Mucosa of stomach (tissue), 1 donor: Measurements from ENCODE around the gene FASN.
A peak's percentile ranks its signal among the peaks of the same experiment; 100 is the strongest.
"Not testable (repeated sequence)": the region's sequence is repeated elsewhere in the genome, so short reads cannot be mapped to it uniquely, and the experiment has no call there.

Experiments
- H3K27me3 ChIP-seq: one replicate; pipeline ENCODE4 v1.7.0; 2013; ENCODE audit warnings: mild to moderate bottlenecking, low read length; ENCODE audit not compliant: control insufficient read depth, insufficient read depth
- H3K36me3 ChIP-seq: one replicate; pipeline ENCODE4 v1.7.0; 2013; ENCODE audit warnings: low read length; ENCODE audit not compliant: control insufficient read depth, insufficient read depth
- H3K4me1 ChIP-seq: one replicate; pipeline ENCODE4 v1.7.0; 2013; ENCODE audit warnings: mild to moderate bottlenecking, low read length; ENCODE audit not compliant: control insufficient read depth, insufficient read depth
- H3K4me3 ChIP-seq: one replicate; pipeline ENCODE4 v1.7.0; 2013; ENCODE audit warnings: low read length
- H3K9ac ChIP-seq: one replicate; pipeline ENCODE4 v1.7.0; 2013; ENCODE audit warnings: mild to moderate bottlenecking, low read length, moderate library complexity
- H3K9me3 ChIP-seq: one replicate; pipeline ENCODE4 v1.7.0; 2013; ENCODE audit warnings: mild to moderate bottlenecking, low read length, moderate library complexity; ENCODE audit not compliant: control insufficient read depth
- donor health status: Pancreatic carcinoma.

The FASN gene

DNA sequence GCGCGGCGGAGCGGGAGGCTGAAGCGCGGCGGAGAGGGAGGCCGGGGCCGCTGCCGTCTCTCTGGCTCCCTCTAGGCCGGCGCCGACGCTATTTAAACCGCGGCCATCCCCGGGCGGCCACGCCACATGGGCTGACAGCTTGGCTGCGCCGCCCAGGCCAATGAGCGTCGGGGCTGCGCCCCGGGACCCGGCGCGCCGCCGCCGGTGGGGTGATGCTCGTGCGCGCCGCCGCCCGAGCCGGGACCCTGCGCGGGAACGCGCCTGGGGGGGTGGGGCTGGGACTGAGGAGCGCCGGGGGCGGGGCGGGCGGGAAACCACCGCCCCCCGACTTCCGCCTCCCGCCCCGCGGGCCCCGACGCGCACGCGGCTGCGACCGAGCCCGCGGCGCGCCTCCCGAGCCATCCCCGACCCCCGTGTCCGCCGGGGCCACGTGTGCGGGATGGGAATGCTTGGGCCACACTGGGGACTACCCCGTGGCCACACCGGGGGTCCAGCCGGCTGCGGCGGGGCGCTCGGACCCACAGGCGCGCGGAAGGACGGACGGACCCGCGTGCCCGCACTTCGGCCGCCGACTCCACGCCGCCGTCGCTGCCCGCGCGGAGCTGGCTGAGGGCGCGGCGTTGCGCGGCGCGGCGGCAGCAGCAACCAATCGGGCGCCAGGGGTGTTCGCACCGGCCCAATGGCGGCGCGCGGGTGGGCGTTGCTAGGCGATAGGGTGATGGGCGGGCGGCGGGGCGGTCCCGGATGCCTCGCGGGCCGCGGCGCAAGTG, at the start of gene FASN:
TSS of gene FASN (minus strand) at position 68 of the 770 bp plus-strand sequence. CDS start 1,791 bp downstream, outside the sequence.
- no peaks in the 10 kb centered on the region for H3K9me3 ChIP-seq
- H3K4me3 ChIP-seq: peak within 1 kb of the TSS; percentile 18
- H3K36me3 ChIP-seq: peaks cover under 1% of the 10 kb centered on the region
- H3K27me3 ChIP-seq: no peaks in the 10 kb centered on the region
- peak within 1 kb of the TSS; percentile 74 for H3K9ac ChIP-seq
- H3K4me1 ChIP-seq: peaks cover 50% of the 10 kb centered on the region

GRCh38 chr17:82146663-82147654, 48.9 kb upstream of the FASN start:
- no peaks in the 10 kb centered on the region for H3K27me3 ChIP-seq
- H3K4me1 ChIP-seq: peaks cover 3% of the 10 kb centered on the region
- H3K9me3 ChIP-seq: no peaks in the 10 kb centered on the region
- H3K4me3 ChIP-seq: no peak overlapping the region
- H3K9ac ChIP-seq: no peak overlapping the region
- no peaks in the 10 kb centered on the region for H3K36me3 ChIP-seq

GRCh38 chr17:82145550-82146155, 47.6 kb upstream of the FASN start:
- Histone ChIP-seq H3K9me3 (no peaks in the 10 kb centered on the region), H3K4me3 (no peak overlapping the region), H3K4me1 (no peaks in the 10 kb centered on the region), H3K27me3 (no peaks in the 10 kb centered on the region), H3K9ac (no peak overlapping the region), H3K36me3 (no peaks in the 10 kb centered on the region)

DNA sequence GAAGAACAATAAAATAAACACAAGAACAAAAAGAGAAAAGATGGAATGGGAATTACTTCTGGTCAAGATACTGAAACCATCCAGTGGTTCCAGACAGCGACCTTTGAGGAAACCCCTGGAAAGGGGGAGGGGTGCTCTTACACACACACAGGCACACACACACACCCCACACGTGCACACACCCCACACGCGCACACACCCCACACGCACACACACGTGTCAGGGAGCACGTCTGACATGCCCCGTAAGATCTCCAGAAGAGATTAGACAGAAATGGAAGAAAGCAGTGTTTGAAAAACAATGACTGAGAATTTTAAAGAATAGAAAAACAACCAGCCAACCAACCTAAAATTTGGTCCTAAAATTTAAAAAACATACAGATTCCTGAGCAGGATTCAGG, 45.3 kb upstream of the FASN start:
- Histone ChIP-seq H3K4me3 (no peak overlapping the region), H3K36me3 (no peaks in the 10 kb centered on the region), H3K27me3 (no peaks in the 10 kb centered on the region), H3K9ac (no peak overlapping the region), H3K4me1 (no peaks in the 10 kb centered on the region), H3K9me3 (no peaks in the 10 kb centered on the region)

DNA sequence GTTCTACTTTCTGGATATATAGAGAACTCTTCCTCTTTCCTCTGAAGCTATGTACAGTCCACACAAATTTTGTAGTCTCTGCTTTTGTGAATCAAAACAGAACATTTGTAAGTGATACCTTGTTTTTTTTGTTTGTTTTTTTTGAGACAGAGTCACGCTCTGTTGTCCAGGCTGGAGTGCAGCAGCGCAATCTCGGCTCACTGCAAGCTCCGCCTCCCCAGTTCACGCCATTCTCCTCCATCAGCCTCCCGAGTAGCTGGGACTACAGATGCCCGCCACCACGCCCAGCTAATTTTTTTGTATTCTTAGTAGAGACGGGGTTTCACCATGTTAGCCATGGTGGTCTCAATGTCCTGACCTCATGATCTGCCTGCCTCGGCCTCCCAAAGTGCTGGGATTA, 41.9 kb upstream of the FASN start:
- H3K36me3 ChIP-seq, H3K9ac ChIP-seq, H3K9me3 ChIP-seq, H3K4me3 ChIP-seq, H3K4me1 ChIP-seq, H3K27me3 ChIP-seq: not testable (repeated sequence)

GRCh38 chr17:82138511-82138992, 40.5 kb upstream of the FASN start:
- Histone ChIP-seq H3K4me1 (no peaks in the 10 kb centered on the region), H3K36me3 (no peaks in the 10 kb centered on the region), H3K27me3 (no peaks in the 10 kb centered on the region), H3K9me3 (no peaks in the 10 kb centered on the region), H3K4me3 (no peak overlapping the region), H3K9ac (no peak overlapping the region)

DNA sequence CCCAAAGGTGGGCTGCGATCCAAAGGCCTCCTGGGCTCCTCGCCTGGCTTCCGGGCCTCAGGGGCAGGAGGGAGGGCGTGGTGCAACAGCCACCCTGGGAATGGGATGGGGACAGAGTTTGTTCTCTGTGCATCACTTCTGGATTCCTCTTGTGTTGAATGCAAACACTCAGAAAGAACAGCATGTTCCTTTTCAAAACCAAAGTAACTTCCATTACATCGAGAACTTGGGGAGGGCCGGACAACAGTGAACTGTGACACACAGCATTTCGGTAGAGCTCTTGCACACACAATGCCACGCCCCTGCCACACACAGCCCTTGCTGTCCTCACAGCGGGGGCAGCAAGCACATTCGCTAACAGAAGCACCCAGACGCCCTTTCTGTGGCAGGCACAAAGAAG, 36.1 kb upstream of the FASN start:
- no peak overlapping the region for H3K9ac ChIP-seq

DNA sequence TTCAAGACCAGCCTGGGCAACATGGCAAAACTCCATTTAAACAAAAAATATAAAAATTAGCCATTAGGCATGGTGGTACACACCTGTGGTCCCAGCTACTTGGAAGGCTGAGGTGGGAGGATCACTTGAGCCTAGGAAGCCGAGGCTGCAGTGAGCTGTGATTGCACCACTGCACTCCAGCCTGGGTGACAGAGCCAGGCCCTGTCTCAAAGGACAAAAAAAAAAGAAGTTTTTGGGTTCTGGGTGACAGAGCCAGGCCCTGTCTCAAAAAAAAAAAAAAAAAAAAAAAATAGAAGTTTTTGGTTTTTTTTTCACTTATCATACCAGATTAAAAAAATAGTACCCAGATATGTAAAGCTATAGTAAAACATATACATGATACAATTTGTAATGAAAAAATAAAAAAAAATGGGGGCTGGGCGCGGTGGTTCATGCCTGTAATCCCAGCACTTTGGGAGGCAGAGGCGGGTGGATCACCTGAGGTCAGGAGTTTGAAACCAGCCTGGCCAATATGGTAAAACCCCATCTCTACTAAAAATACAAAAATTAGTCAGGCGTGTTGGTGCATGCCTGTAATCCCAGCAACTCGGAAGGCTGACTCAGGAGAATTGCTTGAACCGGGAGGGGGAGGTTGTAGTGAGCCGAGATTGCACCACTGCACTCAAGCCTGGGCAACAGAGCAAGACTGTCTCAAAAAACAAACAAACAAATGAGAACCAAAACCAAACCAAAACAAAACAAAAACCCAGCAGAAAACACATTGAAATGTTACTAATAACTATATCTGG, 35.3 kb upstream of the FASN start:
- H3K9ac ChIP-seq, H3K27me3 ChIP-seq, H3K4me1 ChIP-seq, H3K4me3 ChIP-seq, H3K36me3 ChIP-seq, H3K9me3 ChIP-seq: not testable (repeated sequence)

More for the DNA sequence above, 36.1 kb upstream of the FASN start:
- H3K9me3 ChIP-seq: no peaks in the 10 kb centered on the region
- H3K4me1 ChIP-seq: no peaks in the 10 kb centered on the region
- no peaks in the 10 kb centered on the region for H3K36me3 ChIP-seq
- H3K4me3 ChIP-seq: no peak overlapping the region
- no peaks in the 10 kb centered on the region for H3K27me3 ChIP-seq

DNA sequence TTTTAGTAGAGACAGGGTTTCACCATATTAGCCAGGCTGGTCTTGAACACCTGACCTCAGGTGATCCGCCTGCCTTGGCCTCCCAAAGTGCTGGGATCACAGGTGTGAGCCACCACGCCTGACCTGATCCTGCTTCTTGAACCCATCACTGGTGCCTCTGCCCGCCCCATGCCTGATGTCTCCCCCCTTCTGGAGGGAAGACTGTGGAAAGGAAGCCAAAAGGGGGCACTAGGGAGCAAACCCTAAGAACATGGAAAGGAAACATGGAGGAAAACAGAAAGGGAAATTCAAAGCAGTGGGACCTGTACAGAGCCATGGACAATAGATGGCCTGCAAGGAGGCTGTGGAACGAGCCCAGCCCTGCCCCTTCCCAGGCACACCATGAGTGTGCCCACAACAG, 31.1 kb upstream of the FASN start:
- no peaks in the 10 kb centered on the region for H3K9me3 ChIP-seq
- no peak overlapping the region for H3K4me3 ChIP-seq
- H3K4me1 ChIP-seq: no peaks in the 10 kb centered on the region
- H3K27me3 ChIP-seq: no peaks in the 10 kb centered on the region
- no peak overlapping the region for H3K9ac ChIP-seq
- no peaks in the 10 kb centered on the region for H3K36me3 ChIP-seq

- Histone ChIP-seq H3K36me3 (no peaks in the 10 kb centered on the region), H3K9me3 (no peaks in the 10 kb centered on the region), H3K9ac (no peak overlapping the region), H3K27me3 (no peaks in the 10 kb centered on the region), H3K4me3 (no peak overlapping the region), H3K4me1 (no peaks in the 10 kb centered on the region)
Measured at GRCh38 chr17:82128287-82128686, 30.3 kb upstream of the FASN start.

- Histone ChIP-seq H3K9ac (no peak overlapping the region), H3K4me1 (no peaks in the 10 kb centered on the region), H3K9me3 (no peaks in the 10 kb centered on the region), H3K4me3 (no peak overlapping the region), H3K36me3 (no peaks in the 10 kb centered on the region), H3K27me3 (no peaks in the 10 kb centered on the region)
Measured at GRCh38 chr17:82127704-82128103, 29.7 kb upstream of the FASN start.
